OCI-LY3 (cell line): ENCODE measurements around the gene ELFN2.

Experiments
- H2AFZ ChIP-seq: fragments of 200-600, 300-600 bp; shearing (Covaris generic); 2 replicates; pipeline ENCODE4 v1.6.0; 2014; ENCODE audit warnings: antibody characterized with exemption, low read depth, low read length
- H3K27ac ChIP-seq: fragments of 200-600, 300-600 bp; sonication (generic); 2 replicates; pipeline ENCODE4 v1.5.1; 2014; ENCODE audit warnings: mild to moderate bottlenecking, low read length, moderate library complexity, mixed read lengths
- H3K27me3 ChIP-seq: fragments of 200-600, 300-600 bp; sonication (generic); 2 replicates; pipeline ENCODE4 v1.6.1; 2014; ENCODE audit warnings: low read depth, low read length, mixed read lengths
- H3K36me3 ChIP-seq: fragments of 200-600, 300-600 bp; sonication (generic); replicated peaks from 2 replicates; pipeline ENCODE3; 2014; ENCODE audit warnings: low read depth, low read length, mixed read lengths
- H3K4me1 ChIP-seq: fragments of 300-600, 200-600 bp; sonication (generic); 2 replicates; pipeline ENCODE4 v1.6.1; 2014; ENCODE audit warnings: low read length, mixed read lengths
- H3K4me2 ChIP-seq: fragments of 200-600, 300-600 bp; sonication (generic); 2 replicates; pipeline ENCODE4 v1.6.1; 2014; ENCODE audit warnings: low read length, mixed read lengths
- H3K4me3 ChIP-seq: fragments of 300-600, 200-600 bp; sonication (generic); 2 replicates; pipeline ENCODE4 v1.5.1; 2014; ENCODE audit warnings: antibody characterized with exemption, mild to moderate bottlenecking, low read length, moderate library complexity
- H3K79me2 ChIP-seq: fragments of 300-600, 200-600 bp; shearing (Covaris generic); 2 replicates; pipeline ENCODE4 v1.6.1; 2014; ENCODE audit warnings: mild to moderate bottlenecking, low read length, mixed read lengths
- H3K9ac ChIP-seq: fragments of 300-600, 200-600 bp; shearing (Covaris generic); 2 replicates; pipeline ENCODE4 v1.6.0; 2014; ENCODE audit warnings: mild to moderate bottlenecking, low read length, moderate library complexity
- H3K9me3 ChIP-seq: fragments of 200-600, 300-600 bp; shearing (Covaris generic); 2 replicates; pipeline ENCODE4 v1.6.1; 2014; ENCODE audit warnings: low read length, mixed read lengths; ENCODE audit not compliant: insufficient read depth
- H4K20me1 ChIP-seq: fragments of 200-600, 300-600 bp; sonication (generic); 2 replicates; pipeline ENCODE4 v1.6.1; 2016; ENCODE audit warnings: low read length, mixed read lengths; ENCODE audit not compliant: insufficient read depth
- EZH2phosphoT487 ChIP-seq: fragments of 200-600 bp; shearing (Covaris generic); IDR thresholded peaks from 2 replicates; pipeline ENCODE4 v1.6.1; 2018; ENCODE audit warnings: antibody characterized with exemption, mixed run types, low read depth
- TF ChIP-seq, protein P1 (sequence below): fragments of 200-600, 300-600 bp; sonication (generic); IDR thresholded peaks from 2 replicates; pipeline ENCODE4 v1.5.1; 2014; ENCODE audit warnings: antibody characterized with exemption, low read length, low read depth

The ELFN2 gene

DNA sequence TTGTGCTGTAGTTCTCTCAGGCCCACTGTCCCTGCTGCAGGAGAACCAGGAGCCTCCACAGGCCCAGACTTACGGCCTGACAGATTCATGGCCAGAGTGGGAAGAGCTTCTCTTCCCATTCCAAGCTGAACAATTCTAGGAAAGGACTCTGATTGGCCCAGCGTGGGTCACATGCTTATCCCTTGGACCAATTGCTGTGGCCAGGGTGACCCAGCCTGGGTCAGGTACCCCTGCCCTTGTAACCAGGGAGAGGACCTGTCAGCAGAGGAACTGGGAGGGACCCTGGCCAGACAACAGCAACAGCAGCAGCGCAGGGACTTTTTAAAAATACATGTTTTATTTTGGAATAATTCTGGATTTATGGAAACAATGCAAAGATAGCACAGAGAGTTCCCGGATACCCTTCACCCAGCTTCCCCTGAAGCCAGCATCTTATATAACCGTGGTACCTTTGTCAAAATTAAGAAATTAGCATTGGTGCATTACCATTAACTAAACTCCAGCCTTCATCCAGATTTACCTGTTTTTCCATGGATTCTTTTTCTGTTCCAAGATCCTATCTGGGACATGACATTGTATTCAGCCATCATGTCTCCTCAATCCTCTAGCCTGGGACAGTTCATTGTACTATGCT is 8.8 kb upstream of the ELFN2 start:
- H3K4me1 ChIP-seq = peaks cover 4% of the 10 kb centered on the region; the same call in 1 of the 2 replicates
- H3K4me2 ChIP-seq = no peak overlapping the region
- H3K27ac ChIP-seq = no peak overlapping the region
- no peak overlapping the region for H3K9ac ChIP-seq
- no peak overlapping the region for H2AFZ ChIP-seq
- no peaks in the 10 kb centered on the region for H4K20me1 ChIP-seq
- peaks cover 4% of the 10 kb centered on the region for H3K36me3 ChIP-seq
- no peak for TF ChIP-seq EZH2phosphoT487
- TF ChIP-seq, protein P1, sequence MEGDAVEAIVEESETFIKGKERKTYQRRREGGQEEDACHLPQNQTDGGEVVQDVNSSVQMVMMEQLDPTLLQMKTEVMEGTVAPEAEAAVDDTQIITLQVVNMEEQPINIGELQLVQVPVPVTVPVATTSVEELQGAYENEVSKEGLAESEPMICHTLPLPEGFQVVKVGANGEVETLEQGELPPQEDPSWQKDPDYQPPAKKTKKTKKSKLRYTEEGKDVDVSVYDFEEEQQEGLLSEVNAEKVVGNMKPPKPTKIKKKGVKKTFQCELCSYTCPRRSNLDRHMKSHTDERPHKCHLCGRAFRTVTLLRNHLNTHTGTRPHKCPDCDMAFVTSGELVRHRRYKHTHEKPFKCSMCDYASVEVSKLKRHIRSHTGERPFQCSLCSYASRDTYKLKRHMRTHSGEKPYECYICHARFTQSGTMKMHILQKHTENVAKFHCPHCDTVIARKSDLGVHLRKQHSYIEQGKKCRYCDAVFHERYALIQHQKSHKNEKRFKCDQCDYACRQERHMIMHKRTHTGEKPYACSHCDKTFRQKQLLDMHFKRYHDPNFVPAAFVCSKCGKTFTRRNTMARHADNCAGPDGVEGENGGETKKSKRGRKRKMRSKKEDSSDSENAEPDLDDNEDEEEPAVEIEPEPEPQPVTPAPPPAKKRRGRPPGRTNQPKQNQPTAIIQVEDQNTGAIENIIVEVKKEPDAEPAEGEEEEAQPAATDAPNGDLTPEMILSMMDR = no peak
- H3K79me2 ChIP-seq = no peaks in the 10 kb centered on the region
- H3K27me3 ChIP-seq = peaks cover 44% of the 10 kb centered on the region
- H3K9me3 ChIP-seq = 0 out of 2 replicates have a peak, but pooled peaks cover 5% of the 10 kb centered on the region
- H3K4me3 ChIP-seq = no peak overlapping the region

DNA sequence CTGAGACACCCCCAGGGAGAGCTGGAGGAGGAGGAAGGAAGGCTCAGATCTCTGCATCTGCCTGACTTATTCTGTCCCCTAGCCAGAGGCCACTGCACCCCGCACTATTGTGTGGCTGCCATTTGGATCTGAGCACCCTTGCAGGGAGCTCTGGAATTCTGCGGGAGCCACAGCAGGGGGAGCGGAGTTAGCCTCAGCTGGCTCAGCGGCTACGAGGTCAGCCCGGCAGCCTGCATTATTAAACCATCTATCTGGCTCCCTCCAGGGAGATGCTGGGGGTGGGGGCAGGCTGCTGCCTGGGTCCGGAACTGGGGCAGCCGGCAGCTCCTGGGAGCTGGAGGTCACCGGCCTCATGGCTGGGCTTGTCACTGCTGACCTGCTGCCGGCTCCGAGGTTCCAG is 6.5 kb upstream of the ELFN2 start:
- Histone ChIP-seq H3K4me3 (no peak overlapping the region), H3K27me3 (peaks cover 36% of the 10 kb centered on the region), H3K9me3 (0 out of 2 replicates have a peak, but pooled peaks cover 5% of the 10 kb centered on the region), H4K20me1 (no peaks in the 10 kb centered on the region), H3K4me2 (no peak overlapping the region), H3K27ac (no peak overlapping the region), H2AFZ (no peak overlapping the region), H3K4me1 (peaks cover 4% of the 10 kb centered on the region; the same call in 1 of the 2 replicates), H3K36me3 (peaks cover 4% of the 10 kb centered on the region), H3K9ac (no peak overlapping the region), H3K79me2 (no peaks in the 10 kb centered on the region)
- no peak for TF ChIP-seq EZH2phosphoT487
- TF ChIP-seq, protein P1 = no peak

DNA sequence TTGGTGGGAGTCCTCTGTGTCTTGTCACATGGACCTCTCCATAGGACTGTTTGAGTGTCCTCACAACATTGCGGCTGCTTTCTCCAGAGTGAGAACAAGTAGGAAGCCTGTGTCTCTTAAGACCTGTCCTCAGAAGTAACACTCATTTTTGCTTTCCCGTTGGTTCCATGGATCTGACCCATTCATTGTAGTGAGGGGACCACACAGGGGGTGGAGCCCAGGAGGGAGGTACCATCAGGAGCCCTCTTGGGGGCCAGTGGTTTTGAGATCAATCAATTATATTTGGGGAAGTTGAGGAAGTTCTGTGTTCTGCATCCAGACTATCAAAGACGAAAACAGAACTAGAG is 5.4 kb upstream of the ELFN2 start:
- Histone ChIP-seq H3K27ac (no peak overlapping the region), H2AFZ (no peak overlapping the region), H3K27me3 (peaks cover 29% of the 10 kb centered on the region), H3K79me2 (no peaks in the 10 kb centered on the region), H3K9me3 (0 out of 2 replicates have a peak, but pooled peaks cover 5% of the 10 kb centered on the region), H3K4me1 (peaks cover 4% of the 10 kb centered on the region; the same call in 1 of the 2 replicates), H3K36me3 (peaks cover 4% of the 10 kb centered on the region), H3K4me2 (no peak overlapping the region), H3K9ac (no peak overlapping the region), H4K20me1 (no peaks in the 10 kb centered on the region), H3K4me3 (no peak overlapping the region)
- TF ChIP-seq, protein P1 = no peak
- TF ChIP-seq EZH2phosphoT487 = no peak

DNA sequence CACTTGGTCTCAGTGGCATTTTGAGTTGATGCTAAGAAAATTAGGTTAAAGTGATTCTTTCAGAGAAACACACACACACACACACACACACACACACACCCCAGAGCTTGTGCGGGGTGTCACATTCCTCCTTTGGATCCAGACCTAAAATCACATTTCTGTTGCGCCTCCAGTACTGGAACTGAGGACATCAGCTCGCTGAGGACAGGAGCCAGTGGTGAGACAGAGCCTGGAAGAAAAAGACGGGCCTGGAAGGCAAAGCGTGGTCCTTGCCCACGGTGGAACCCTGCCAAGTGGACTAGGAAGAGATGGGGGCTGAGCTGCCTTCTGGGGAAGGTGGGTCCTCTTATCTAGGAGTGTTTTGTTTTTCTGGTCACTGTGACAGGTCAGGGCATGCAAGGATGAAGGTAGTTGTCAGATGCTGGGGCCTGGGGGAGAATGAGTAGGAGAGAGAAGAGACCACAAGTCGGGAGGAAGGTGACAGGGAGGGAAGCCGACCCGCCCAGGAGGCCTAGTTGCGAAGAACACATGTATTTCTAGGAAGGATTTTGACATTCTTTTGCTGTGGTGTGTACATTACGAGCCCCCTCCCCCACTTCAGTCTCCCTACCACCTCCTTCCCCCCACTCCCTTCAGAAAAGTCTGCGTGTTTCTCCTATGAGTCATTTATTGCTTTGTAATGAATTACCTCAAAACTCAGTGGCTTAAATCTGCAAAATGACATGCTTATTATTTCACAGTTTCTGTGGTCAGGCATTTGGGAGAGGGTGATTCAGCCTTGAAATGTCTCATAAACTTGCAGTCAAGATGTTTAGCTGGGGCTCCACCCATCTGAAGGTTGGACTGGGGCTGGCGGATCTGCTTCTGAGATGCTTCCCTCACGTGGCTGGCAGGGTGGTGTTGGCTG is 4.8 kb upstream of the ELFN2 start:
- H2AFZ ChIP-seq = no peak overlapping the region
- H3K27me3 ChIP-seq = peaks cover 29% of the 10 kb centered on the region

More for the DNA sequence above, 4.8 kb upstream of the ELFN2 start:
- Histone ChIP-seq H3K4me2 (no peak overlapping the region), H3K4me1 (peaks cover 4% of the 10 kb centered on the region; the same call in 1 of the 2 replicates), H3K79me2 (no peaks in the 10 kb centered on the region), H3K36me3 (peaks cover 4% of the 10 kb centered on the region), H3K9me3 (0 out of 2 replicates have a peak, but pooled peaks cover 5% of the 10 kb centered on the region), H4K20me1 (no peaks in the 10 kb centered on the region), H3K9ac (no peak overlapping the region), H3K4me3 (no peak overlapping the region), H3K27ac (no peak overlapping the region)
- TF ChIP-seq EZH2phosphoT487 = no peak
- TF ChIP-seq, protein P1 = no peak
